ENCODE results near the gene GRAMD2B. TPM values are rescaled to one million over a fixed set of nuclear protein-coding genes. Genes with fewer than 3 reads are reported as not detected.

The GRAMD2B gene
- total RNA-seq, 4 donors from 2014 or later: 43.9 to 85.0 (median 52.3) TPM

DNA sequence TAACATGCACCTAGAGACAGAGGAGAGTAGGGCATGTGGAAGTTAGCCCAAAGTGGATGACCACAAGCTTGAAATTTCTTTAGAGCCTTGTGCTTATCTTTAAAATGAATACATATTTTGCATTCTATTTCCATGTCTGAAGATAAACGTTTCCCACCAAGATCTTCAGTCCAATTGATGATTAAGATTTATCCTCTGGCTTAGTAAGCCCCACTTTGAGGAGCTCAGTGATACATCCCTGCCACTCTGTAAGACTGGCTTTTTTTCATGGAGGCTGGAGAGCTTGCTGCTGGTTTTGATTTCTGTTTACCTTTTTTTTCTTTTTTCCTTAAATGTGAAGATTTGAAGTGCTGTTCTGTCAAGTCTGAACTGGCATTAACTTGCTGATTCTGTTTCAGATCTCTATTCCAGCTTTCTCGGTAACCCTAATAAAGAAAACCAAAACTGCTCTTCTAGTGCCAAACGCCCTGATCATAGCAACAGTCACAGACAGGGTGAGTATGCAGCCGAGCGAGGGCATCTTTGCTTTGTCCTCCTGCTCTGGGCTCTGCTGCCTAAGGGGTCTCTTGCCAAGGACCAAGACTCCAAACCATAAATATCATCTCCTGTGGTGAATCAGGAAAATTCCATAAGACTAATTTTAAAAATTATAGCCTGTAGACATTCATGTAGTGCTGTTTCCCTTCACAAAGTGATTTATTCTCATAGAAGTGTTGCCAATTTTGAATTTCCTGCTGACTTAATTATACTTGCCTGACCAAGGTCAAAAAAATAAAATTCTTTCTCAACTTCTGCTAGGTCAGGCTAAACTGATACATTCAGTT, 54.3 kb downstream of the GRAMD2B start:
- Histone ChIP-seq H3K4me3 (no peak overlapping the region), H3K36me3 (peaks cover 39% of the 10 kb centered on the region), H3K9me3 (no peaks in the 10 kb centered on the region), H3K4me1 (peaks cover 21% of the 10 kb centered on the region), H3K27ac (peak overlapping the region; percentile 77), H3K27me3 (no peaks in the 10 kb centered on the region)
- no peak for TF ChIP-seq POLR2A (IDR thresholded peaks at IDR 0.05)
- TF ChIP-seq POLR2AphosphoS5 (IDR thresholded peaks at IDR 0.05): no peak
- TF ChIP-seq, protein P1, sequence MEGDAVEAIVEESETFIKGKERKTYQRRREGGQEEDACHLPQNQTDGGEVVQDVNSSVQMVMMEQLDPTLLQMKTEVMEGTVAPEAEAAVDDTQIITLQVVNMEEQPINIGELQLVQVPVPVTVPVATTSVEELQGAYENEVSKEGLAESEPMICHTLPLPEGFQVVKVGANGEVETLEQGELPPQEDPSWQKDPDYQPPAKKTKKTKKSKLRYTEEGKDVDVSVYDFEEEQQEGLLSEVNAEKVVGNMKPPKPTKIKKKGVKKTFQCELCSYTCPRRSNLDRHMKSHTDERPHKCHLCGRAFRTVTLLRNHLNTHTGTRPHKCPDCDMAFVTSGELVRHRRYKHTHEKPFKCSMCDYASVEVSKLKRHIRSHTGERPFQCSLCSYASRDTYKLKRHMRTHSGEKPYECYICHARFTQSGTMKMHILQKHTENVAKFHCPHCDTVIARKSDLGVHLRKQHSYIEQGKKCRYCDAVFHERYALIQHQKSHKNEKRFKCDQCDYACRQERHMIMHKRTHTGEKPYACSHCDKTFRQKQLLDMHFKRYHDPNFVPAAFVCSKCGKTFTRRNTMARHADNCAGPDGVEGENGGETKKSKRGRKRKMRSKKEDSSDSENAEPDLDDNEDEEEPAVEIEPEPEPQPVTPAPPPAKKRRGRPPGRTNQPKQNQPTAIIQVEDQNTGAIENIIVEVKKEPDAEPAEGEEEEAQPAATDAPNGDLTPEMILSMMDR (IDR thresholded peaks at IDR 0.05): no peak
- no peak for TF ChIP-seq EP300 (IDR thresholded peaks at IDR 0.05)
- DNase-seq (ENCODE audit: low spot score in 2 of 2): no peak
- WGBS: 28% methylated on average over 5 of the region's 5 CpGs

DNA sequence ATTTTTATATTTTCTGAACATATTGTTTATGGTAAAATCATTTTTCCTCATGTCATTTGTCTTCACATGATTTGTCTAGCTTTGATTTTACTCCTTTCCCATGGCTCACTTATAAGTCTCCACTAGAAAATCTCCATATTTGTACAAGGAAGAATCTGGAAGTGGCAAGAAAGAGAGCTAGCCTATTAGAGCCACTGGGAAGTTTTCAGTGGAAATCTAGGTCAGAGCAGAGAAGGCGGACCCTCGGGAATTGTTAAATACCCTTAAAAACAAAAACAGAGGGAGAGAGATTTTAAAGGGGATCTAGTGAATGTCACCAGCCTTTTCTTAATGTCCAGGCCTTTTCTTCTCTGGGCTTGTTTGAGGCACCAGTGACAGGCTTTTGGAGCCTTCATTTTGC, 56.6 kb downstream of the GRAMD2B start:
- TF ChIP-seq POLR2AphosphoS5 (IDR thresholded peaks at IDR 0.05): no peak
- TF ChIP-seq POLR2A (IDR thresholded peaks at IDR 0.05): no peak
- TF ChIP-seq EP300 (IDR thresholded peaks at IDR 0.05): no peak
- TF ChIP-seq, protein P1 (IDR thresholded peaks at IDR 0.05): no peak
- H3K36me3 ChIP-seq: peaks cover 52% of the 10 kb centered on the region
- WGBS: 73% methylated on average over 2 of the region's 2 CpGs
- H3K4me3 ChIP-seq: no peak overlapping the region
- no peak for DNase-seq (ENCODE audit: low spot score in 2 of 2)
- no peaks in the 10 kb centered on the region for H3K27me3 ChIP-seq
- H3K27ac ChIP-seq: peak overlapping the region; percentile 62
- H3K9me3 ChIP-seq: no peaks in the 10 kb centered on the region
- H3K4me1 ChIP-seq: peaks cover 21% of the 10 kb centered on the region

DNA sequence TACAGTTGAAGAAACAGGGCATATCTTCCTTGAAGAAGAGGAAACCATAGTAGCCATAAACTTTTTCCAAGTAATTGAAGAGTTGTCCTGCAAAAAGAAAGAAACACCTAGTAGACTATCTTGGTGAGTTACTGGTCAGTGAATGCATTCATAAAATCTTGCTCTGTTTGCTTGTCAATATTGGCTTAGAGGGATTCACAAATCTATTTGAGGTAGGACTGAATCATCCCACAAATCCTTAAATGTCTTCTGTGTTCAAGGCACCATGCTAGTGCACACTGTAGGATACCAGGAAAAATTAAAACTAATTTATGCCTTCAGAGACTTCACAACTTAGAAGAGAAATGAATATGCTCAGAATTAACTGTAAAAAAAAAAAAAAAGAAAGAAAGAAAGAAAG, 57.6 kb downstream of the GRAMD2B start:
- no peak for DNase-seq (ENCODE audit: low spot score in 2 of 2)
- H3K4me3 ChIP-seq: no peak overlapping the region
- no peaks in the 10 kb centered on the region for H3K9me3 ChIP-seq
- peaks cover 62% of the 10 kb centered on the region for H3K36me3 ChIP-seq
- no peak overlapping the region for H3K27ac ChIP-seq
- peaks cover 21% of the 10 kb centered on the region for H3K4me1 ChIP-seq
- no peaks in the 10 kb centered on the region for H3K27me3 ChIP-seq
- TF ChIP-seq POLR2A (IDR thresholded peaks at IDR 0.05) (no peak), EP300 (IDR thresholded peaks at IDR 0.05) (no peak), POLR2AphosphoS5 (IDR thresholded peaks at IDR 0.05) (no peak)
- TF ChIP-seq, protein P1 (IDR thresholded peaks at IDR 0.05): no peak

DNA sequence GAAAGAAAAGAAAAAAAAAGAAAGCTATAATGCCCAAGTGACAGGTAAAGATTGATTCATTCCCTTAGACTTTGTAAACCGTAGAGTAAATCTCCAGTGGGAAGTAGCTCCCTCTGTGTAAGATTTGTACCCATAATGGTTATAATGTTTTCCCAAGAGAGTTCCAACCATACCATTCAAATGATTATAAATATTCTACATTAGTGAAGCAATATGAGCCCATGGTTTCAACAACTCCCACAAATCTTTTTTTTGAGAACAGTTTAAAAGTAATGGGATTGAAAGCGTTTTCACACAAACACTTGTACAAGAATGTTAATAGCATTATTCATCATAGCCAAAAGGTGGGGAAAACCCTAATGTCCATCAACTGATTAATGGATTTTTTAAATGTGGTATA, 58.0 kb downstream of the GRAMD2B start:
- TF ChIP-seq EP300 (IDR thresholded peaks at IDR 0.05) (no peak), POLR2AphosphoS5 (IDR thresholded peaks at IDR 0.05) (no peak), POLR2A (IDR thresholded peaks at IDR 0.05) (no peak)
- TF ChIP-seq, protein P1 (IDR thresholded peaks at IDR 0.05): no peak
- H3K27ac ChIP-seq: no peak overlapping the region
- DNase-seq (ENCODE audit: low spot score in 2 of 2): no peak

DNA sequence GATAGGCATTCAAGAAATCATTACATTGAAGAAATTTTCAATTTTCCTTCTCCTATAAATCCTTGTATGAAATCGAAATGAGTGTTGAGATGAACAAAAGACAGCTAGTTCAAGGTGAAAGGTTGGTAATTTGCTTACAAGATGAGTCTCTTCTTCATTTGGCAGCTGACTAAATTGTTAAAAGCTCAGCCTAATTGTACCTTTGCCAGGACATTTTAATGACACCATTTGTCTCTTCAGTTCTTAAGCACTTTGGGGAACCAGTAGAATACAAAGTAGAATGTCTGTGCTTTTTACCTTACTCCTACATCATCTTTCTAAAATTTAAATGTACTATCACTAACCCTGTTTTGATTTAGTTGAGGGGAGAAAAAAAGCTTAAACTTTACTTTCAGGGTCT, 59.4 kb downstream of the GRAMD2B start:
- no peak for TF ChIP-seq POLR2AphosphoS5 (IDR thresholded peaks at IDR 0.05)
- TF ChIP-seq, protein P1 (IDR thresholded peaks at IDR 0.05): no peak
- TF ChIP-seq POLR2A (IDR thresholded peaks at IDR 0.05): no peak
- no peak for TF ChIP-seq EP300 (IDR thresholded peaks at IDR 0.05)
- no peak for DNase-seq (ENCODE audit: low spot score in 2 of 2)
- no peak overlapping the region for H3K4me3 ChIP-seq
- H3K4me1 ChIP-seq: peaks cover 14% of the 10 kb centered on the region
- H3K9me3 ChIP-seq: no peaks in the 10 kb centered on the region
- 70% methylated on average over 1 of the region's 1 CpG for WGBS
- H3K27ac ChIP-seq: no peak overlapping the region
- no peaks in the 10 kb centered on the region for H3K27me3 ChIP-seq
- peaks cover 79% of the 10 kb centered on the region for H3K36me3 ChIP-seq

More for the DNA sequence above, 58.0 kb downstream of the GRAMD2B start:
- WGBS: 86% methylated on average over 2 of the region's 2 CpGs
- peaks cover 66% of the 10 kb centered on the region for H3K36me3 ChIP-seq
- H3K27me3 ChIP-seq: no peaks in the 10 kb centered on the region
- no peaks in the 10 kb centered on the region for H3K9me3 ChIP-seq
- H3K4me3 ChIP-seq: no peak overlapping the region
- H3K4me1 ChIP-seq: peaks cover 21% of the 10 kb centered on the region

Measured in suprapubic skin (tissue), 4 donors.